ENCODE measurements around the gene NR6A1. TPM values are rescaled to one million over a fixed set of nuclear protein-coding genes. Genes with fewer than 3 reads are reported as not detected.
A peak's percentile ranks its signal among the peaks of the same experiment; 100 is the strongest.

The NR6A1 gene
- total RNA-seq, result 0.36 and 0.88 TPM in 2 replicates

- DNase-seq (ENCODE audit: insufficient read length, low spot score, missing footprints), result peak; percentile 100
- Histone ChIP-seq H3K4me1 (ENCODE audit: insufficient read depth, low read length) (peaks cover 7% of the 10 kb centered on the region), H3K79me2 (ENCODE audit: insufficient read depth, low read length) (no peaks in the 10 kb centered on the region), H2AFZ (ENCODE audit: low read length) (peak within 1 kb of the TSS; percentile 80), H3K27ac (ENCODE audit: low read depth, low read length) (peak within 1 kb of the TSS; percentile 63), H3K4me3 (ENCODE audit: insufficient read depth, low read length) (peak within 1 kb of the TSS; percentile 80), H3K36me3 (ENCODE audit: insufficient read depth, low read length) (no peaks in the 10 kb centered on the region), H4K20me1 (ENCODE audit: insufficient read depth, low read length) (peaks cover 11% of the 10 kb centered on the region), H3K4me2 (ENCODE audit: insufficient read depth, low read length) (peak within 1 kb of the TSS; percentile 84), H3K27me3 (ENCODE audit: insufficient read depth, low read length) (peaks cover 51% of the 10 kb centered on the region), H3K9me3 (ENCODE audit: low read depth, low read length) (no peaks in the 10 kb centered on the region)
- no peak for TF ChIP-seq CTCF (IDR thresholded peaks at IDR 0.05; ENCODE audit: extremely low read depth, low read depth, low read length)
Observed at GRCh38 chr9:124771021-124771866, at the start of gene NR6A1. Gene NR6A1, minus strand, starts transcription at chr9:124771311.

DNA sequence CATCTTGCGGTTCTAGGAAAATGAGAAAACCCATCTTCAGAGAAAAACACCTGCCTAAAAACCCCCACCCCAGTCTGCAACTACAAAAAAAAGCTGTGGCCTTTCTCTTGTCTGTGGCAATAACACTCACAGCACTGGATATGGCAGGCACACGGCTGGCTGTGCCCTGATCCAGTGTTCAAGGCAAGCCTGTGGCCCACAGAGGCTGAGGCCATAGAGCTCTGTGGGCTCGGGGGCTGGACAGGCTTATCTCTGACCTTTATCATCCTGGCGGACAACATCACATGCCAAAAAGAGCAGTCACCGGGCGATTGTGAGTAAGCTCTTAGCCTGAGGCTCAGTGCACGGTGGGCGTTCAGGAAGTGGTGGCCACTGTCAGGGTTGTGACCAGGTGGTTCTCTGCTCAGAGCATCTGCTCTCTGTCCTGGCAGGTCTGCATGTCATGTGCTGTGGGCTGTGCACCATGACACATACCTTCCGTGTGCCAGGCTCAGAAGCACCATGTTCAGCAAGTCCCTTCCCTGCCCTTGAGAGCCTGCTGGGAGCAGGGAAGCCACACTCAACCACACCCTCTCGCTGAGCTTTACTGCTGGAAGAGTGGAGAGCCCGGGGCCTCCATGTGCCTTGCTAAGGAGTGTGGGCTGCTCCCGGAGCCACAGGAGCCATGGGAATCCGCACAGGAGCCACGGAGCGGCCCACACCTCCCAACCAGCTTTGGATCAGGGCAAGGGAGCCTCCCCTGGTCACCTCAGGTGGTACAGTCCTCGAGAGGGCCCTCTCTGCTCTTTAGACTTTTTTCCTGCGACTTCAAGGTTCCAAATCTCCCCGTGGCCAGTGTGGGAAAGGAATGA is 47.5 kb upstream of the NR6A1 start:
- Histone ChIP-seq H3K4me2 (ENCODE audit: insufficient read depth, low read length) (no peak overlapping the region), H3K9me3 (ENCODE audit: low read depth, low read length) (no peaks in the 10 kb centered on the region)
- no peak for DNase-seq (ENCODE audit: insufficient read length, low spot score, missing footprints)

DNA sequence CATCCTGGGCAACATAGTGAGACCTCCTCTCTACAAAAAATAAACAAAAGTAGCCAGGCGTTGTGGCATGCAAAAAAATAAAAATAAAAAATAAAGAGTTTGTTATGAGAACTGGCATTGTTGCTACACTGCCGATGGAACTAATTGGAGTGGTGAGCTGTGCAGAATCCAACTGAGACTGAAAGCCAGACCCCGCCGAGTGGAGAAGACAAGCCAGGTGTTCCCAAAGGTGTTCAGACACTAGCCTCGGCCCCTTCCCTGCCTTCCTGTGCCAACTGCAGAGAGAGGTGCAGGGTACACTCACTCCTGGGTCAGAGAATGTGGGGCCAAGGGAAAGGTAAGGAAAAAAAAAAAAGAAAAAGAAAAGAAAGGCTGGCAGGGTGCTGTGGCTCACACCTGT is 44.5 kb upstream of the NR6A1 start:
- no peaks in the 10 kb centered on the region for H3K36me3 ChIP-seq (ENCODE audit: insufficient read depth, low read length)
- no peaks in the 10 kb centered on the region for H3K9me3 ChIP-seq (ENCODE audit: low read depth, low read length)
- peaks cover 36% of the 10 kb centered on the region for H3K4me1 ChIP-seq (ENCODE audit: insufficient read depth, low read length)
- no peak overlapping the region for H2AFZ ChIP-seq (ENCODE audit: low read length)
- no peak overlapping the region for H3K4me3 ChIP-seq (ENCODE audit: insufficient read depth, low read length)
- H3K79me2 ChIP-seq (ENCODE audit: insufficient read depth, low read length), result no peaks in the 10 kb centered on the region
- H4K20me1 ChIP-seq (ENCODE audit: insufficient read depth, low read length), result no peaks in the 10 kb centered on the region
- H3K27me3 ChIP-seq (ENCODE audit: insufficient read depth, low read length), result no peaks in the 10 kb centered on the region
- TF ChIP-seq CTCF (IDR thresholded peaks at IDR 0.05; ENCODE audit: extremely low read depth, low read depth, low read length), result no peak
- H3K4me2 ChIP-seq (ENCODE audit: insufficient read depth, low read length), result no peak overlapping the region
- no peak for DNase-seq (ENCODE audit: insufficient read length, low spot score, missing footprints)
- H3K27ac ChIP-seq (ENCODE audit: low read depth, low read length), result no peak overlapping the region

More for the DNA sequence above, 47.5 kb upstream of the NR6A1 start:
- TF ChIP-seq CTCF (IDR thresholded peaks at IDR 0.05; ENCODE audit: extremely low read depth, low read depth, low read length), result no peak
- Histone ChIP-seq H3K27ac (ENCODE audit: low read depth, low read length) (no peak overlapping the region), H3K4me3 (ENCODE audit: insufficient read depth, low read length) (no peak overlapping the region), H3K4me1 (ENCODE audit: insufficient read depth, low read length) (peaks cover 9% of the 10 kb centered on the region), H3K79me2 (ENCODE audit: insufficient read depth, low read length) (no peaks in the 10 kb centered on the region), H4K20me1 (ENCODE audit: insufficient read depth, low read length) (no peaks in the 10 kb centered on the region), H3K36me3 (ENCODE audit: insufficient read depth, low read length) (no peaks in the 10 kb centered on the region), H2AFZ (ENCODE audit: low read length) (no peak overlapping the region), H3K27me3 (ENCODE audit: insufficient read depth, low read length) (no peaks in the 10 kb centered on the region)

DNA sequence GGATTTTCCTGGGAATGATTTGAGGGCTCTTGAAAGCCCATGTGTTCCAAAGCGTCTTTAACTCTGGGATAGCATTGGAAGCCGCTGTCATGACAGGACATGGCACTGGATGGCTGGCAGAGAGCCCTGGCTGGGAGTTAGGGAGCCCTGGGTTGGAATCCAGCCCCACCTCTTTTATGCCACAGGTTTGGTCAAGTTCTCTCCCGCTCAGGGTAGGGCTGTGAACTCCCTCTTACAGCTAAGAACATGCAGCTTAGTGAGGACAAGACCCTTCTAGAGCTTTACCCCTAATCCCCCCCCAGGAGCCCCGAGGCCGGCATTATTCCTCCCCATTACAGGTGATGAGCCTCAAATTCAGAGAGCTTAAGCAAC is 43.0 kb upstream of the NR6A1 start:
- Histone ChIP-seq H3K27ac (ENCODE audit: low read depth, low read length) (no peak overlapping the region), H3K4me1 (ENCODE audit: insufficient read depth, low read length) (peaks cover 36% of the 10 kb centered on the region), H3K79me2 (ENCODE audit: insufficient read depth, low read length) (no peaks in the 10 kb centered on the region), H3K36me3 (ENCODE audit: insufficient read depth, low read length) (no peaks in the 10 kb centered on the region), H3K4me3 (ENCODE audit: insufficient read depth, low read length) (no peak overlapping the region), H3K9me3 (ENCODE audit: low read depth, low read length) (no peaks in the 10 kb centered on the region), H3K27me3 (ENCODE audit: insufficient read depth, low read length) (no peaks in the 10 kb centered on the region), H4K20me1 (ENCODE audit: insufficient read depth, low read length) (no peaks in the 10 kb centered on the region), H2AFZ (ENCODE audit: low read length) (no peak overlapping the region), H3K4me2 (ENCODE audit: insufficient read depth, low read length) (no peak overlapping the region)
- DNase-seq (ENCODE audit: insufficient read length, low spot score, missing footprints), result no peak
- no peak for TF ChIP-seq CTCF (IDR thresholded peaks at IDR 0.05; ENCODE audit: extremely low read depth, low read depth, low read length)

Measured in osteoblast (primary cell).